HepG2 (cell line): ENCODE results near the gene SYNC. TPM values are rescaled to one million over a fixed set of nuclear protein-coding genes. Genes with fewer than 3 reads are reported as not detected.

ENCODE experiments used
- ARNTL ChIP-seq: sonication (generic); formaldehyde crosslinking; IDR thresholded peaks from 2 replicates; pipeline ENCODE4 v1.4.0; 2020; ENCODE audit warnings: mild to moderate bottlenecking, missing genetic modification reagents
- KLF12 ChIP-seq: sonication (generic); formaldehyde crosslinking; IDR thresholded peaks from 2 replicates; pipeline ENCODE4 v1.4.0; 2020; ENCODE audit warnings: missing genetic modification reagents, borderline replicate concordance
- KLF16 ChIP-seq, 2 experiments: sonication (generic) in 1 of 2; formaldehyde crosslinking in 1 of 2; IDR thresholded peaks; 2 replicates each; pipeline versions ENCODE4 v1.6.1 to v1.8.0; 2016 to 2023; ENCODE audit warnings: missing genetic modification reagents in 2 of 2, missing compliant biosample characterization in 1 of 2
- MED8 ChIP-seq: sonication (generic); formaldehyde crosslinking; IDR thresholded peaks from 2 replicates; pipeline ENCODE4 v1.8.1; 2023; ENCODE audit warnings: mild to moderate bottlenecking, missing genetic modification reagents; ENCODE audit not compliant: insufficient replicate concordance
- NPAS2 ChIP-seq: sonication (generic); formaldehyde crosslinking; IDR thresholded peaks from 2 replicates; pipeline ENCODE4 v1.8.0; 2022; ENCODE audit warnings: mild to moderate bottlenecking, missing genetic modification reagents, borderline replicate concordance
- PRPF4 ChIP-seq: fragments of 200-400 bp; formaldehyde crosslinking; IDR thresholded peaks from 2 replicates; pipeline ENCODE4 v1.6.1; 2016; ENCODE audit warnings: low read length, low read depth; ENCODE audit not compliant: poor library complexity, severe bottlenecking
- SP1 ChIP-seq, 2 experiments: fragments of 450-650 bp in 1 of 2; sonication (generic) in 1 of 2; formaldehyde crosslinking in 1 of 2; IDR thresholded peaks; 2 replicates each; pipeline versions ENCODE4 v1.4.0 to v1.6.1; 2016 to 2020; ENCODE audit warnings: missing genetic modification reagents in 1 of 2
- ZFP36 ChIP-seq: fragments of 150-350 bp; IDR thresholded peaks from 2 replicates; pipeline ENCODE4 v1.6.1; 2018; ENCODE audit warnings: borderline replicate concordance, low read length, low read depth; ENCODE audit not compliant: partially characterized antibody
- ZMYM2 ChIP-seq: sonication (generic); formaldehyde crosslinking; IDR thresholded peaks from 2 replicates; pipeline ENCODE4 v1.8.0; 2022; ENCODE audit warnings: mild to moderate bottlenecking, missing genetic modification reagents
- ZNF260 ChIP-seq: sonication (generic); formaldehyde crosslinking; IDR thresholded peaks from 2 replicates; pipeline ENCODE4 v1.4.0; 2020; ENCODE audit warnings: missing genetic modification reagents, low read depth, mild to moderate bottlenecking, borderline replicate concordance
- ZNF333 ChIP-seq: sonication (generic); formaldehyde crosslinking; IDR thresholded peaks from 2 replicates; pipeline ENCODE4 v1.4.0; 2020; ENCODE audit warnings: mild to moderate bottlenecking, missing genetic modification reagents, borderline replicate concordance
- ZNF354B ChIP-seq: sonication (generic); formaldehyde crosslinking; IDR thresholded peaks from 2 replicates; pipeline ENCODE4 v1.8.0; 2022; ENCODE audit warnings: mild to moderate bottlenecking, missing genetic modification reagents
- ZNF558 ChIP-seq: sonication (generic); formaldehyde crosslinking; IDR thresholded peaks from 2 replicates; pipeline ENCODE4 v1.9.0; 2022; ENCODE audit warnings: mild to moderate bottlenecking, missing genetic modification reagents, borderline replicate concordance
- ZNF761 ChIP-seq: sonication (generic); formaldehyde crosslinking; conservative IDR thresholded peaks from 2 replicates; pipeline ENCODE4 v1.4.0; 2020; ENCODE audit warnings: mild to moderate bottlenecking, missing genetic modification reagents
- ZNF772 ChIP-seq: sonication (generic); formaldehyde crosslinking; IDR thresholded peaks from 2 replicates; pipeline ENCODE4 v1.5.0; 2020; ENCODE audit warnings: mild to moderate bottlenecking, missing genetic modification reagents
- ZNF816 ChIP-seq: sonication (generic); formaldehyde crosslinking; IDR thresholded peaks from 2 replicates; pipeline ENCODE4 v1.8.0; 2022; ENCODE audit warnings: missing genetic modification reagents, mild to moderate bottlenecking, borderline replicate concordance
- polyA plus RNA-seq, 8 experiments: library from polyadenylated mRNA; depleted of rRNA in 3 of 8; stranded (reverse) in 7 of 8; unstranded in 1 of 8; fragments of >200 nt; fragmentation: Illumina TruSeq in 4 of 8; extraction: Trizol in 4 of 8; gene quantifications; 2 replicates each; pipeline versions ENCODE4 v1.2.1 to v1.2.3, GENCODE V29; 2011 to 2016; ENCODE audit warnings: low read depth in 4 of 8, missing spikeins in 1 of 8, mixed read lengths in 1 of 8; ENCODE audit not compliant: insufficient read depth in 1 of 8
- total RNA-seq, 5 experiments: library from RNA; depleted of rRNA; stranded (reverse); fragments of >200 nt; fragmentation: Illumina TruSeq; extraction: Trizol; gene quantifications; 2 replicates each; pipeline ENCODE4 v1.2.3, GENCODE V29; 2016; ENCODE audit warnings: low read depth in 1 of 5
- TF ChIP-seq, protein P1 (sequence below), 2 experiments: IDR thresholded peaks; 2 replicates each; pipeline ENCODE4 v1.6.1; 2011 to 2012; ENCODE audit warnings: low read length in 2 of 2, borderline replicate concordance in 1 of 2, low read depth in 1 of 2, mild to moderate bottlenecking in 1 of 2, moderate library complexity in 1 of 2
- TF ChIP-seq, protein P2 (sequence below): sonication (generic); formaldehyde crosslinking; conservative IDR thresholded peaks from 2 replicates; pipeline ENCODE4 v1.4.0; 2020; ENCODE audit warnings: mild to moderate bottlenecking, missing genetic modification reagents, moderate library complexity

The SYNC gene
- total and polyA plus RNA-seq, 2 of the 13 experiments (the other 11 are each of a cell fraction or from before 2014, with no cell fraction given): 2.4 to 5.4 TPM

DNA sequence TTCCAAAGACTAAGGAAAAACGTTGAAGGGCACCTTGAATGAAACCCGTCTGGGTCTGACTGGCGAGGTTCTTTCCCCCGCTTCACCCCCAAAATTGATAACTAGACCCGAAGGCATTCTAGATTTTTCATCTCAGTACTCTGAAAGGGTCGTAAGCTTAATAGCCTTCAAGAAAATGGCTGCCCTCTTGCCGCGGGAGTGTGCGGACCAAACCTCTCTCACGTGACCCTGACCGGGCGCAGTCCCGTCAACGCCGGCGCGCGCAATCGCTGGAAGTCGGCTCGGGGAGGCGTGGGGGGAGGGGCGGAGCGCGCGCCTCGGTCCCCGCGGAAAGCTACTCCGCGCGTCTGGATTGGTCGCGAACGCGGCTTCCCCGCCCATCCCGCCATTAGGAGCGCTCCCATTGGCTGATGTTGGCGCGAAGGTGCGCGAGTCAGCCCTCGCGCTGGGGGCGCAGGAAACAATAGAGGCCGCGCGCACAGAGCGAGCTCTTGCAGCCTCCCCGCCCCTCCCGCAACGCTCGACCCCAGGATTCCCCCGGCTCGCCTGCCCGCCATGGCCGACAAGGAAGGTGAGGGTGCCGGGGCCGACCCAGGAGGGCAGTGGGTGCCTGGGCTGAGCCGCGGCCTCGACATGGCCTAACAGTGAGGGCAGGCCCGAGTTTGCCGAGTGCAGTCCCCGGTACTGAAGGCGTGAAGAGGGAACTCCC is 51.7 kb downstream of the SYNC start, which contains the start of gene RBBP4 (continued):
- TF ChIP-seq ZNF761: peak; percentile 48; the same call in 1 of the 2 replicates
- peak in 1 of 2 experiments; percentile 68; a peak in 2 of 4 replicates for TF ChIP-seq KLF16 (CRISPR knock-in tag; IDR thresholded peaks at IDR 0.05)
- TF ChIP-seq, protein P1, sequence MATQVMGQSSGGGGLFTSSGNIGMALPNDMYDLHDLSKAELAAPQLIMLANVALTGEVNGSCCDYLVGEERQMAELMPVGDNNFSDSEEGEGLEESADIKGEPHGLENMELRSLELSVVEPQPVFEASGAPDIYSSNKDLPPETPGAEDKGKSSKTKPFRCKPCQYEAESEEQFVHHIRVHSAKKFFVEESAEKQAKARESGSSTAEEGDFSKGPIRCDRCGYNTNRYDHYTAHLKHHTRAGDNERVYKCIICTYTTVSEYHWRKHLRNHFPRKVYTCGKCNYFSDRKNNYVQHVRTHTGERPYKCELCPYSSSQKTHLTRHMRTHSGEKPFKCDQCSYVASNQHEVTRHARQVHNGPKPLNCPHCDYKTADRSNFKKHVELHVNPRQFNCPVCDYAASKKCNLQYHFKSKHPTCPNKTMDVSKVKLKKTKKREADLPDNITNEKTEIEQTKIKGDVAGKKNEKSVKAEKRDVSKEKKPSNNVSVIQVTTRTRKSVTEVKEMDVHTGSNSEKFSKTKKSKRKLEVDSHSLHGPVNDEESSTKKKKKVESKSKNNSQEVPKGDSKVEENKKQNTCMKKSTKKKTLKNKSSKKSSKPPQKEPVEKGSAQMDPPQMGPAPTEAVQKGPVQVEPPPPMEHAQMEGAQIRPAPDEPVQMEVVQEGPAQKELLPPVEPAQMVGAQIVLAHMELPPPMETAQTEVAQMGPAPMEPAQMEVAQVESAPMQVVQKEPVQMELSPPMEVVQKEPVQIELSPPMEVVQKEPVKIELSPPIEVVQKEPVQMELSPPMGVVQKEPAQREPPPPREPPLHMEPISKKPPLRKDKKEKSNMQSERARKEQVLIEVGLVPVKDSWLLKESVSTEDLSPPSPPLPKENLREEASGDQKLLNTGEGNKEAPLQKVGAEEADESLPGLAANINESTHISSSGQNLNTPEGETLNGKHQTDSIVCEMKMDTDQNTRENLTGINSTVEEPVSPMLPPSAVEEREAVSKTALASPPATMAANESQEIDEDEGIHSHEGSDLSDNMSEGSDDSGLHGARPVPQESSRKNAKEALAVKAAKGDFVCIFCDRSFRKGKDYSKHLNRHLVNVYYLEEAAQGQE (IDR thresholded peaks at IDR 0.05; ENCODE audit: borderline replicate concordance in 1 of 2, low read depth in 1 of 2, low read length in 2 of 2): no peak
- peak; percentile 86; the same call in 1 of the 2 replicates for TF ChIP-seq ZNF354B (CRISPR knock-in tag)
- TF ChIP-seq ZNF558 (CRISPR knock-in tag): no peak; the same call in none of the 2 replicates
- no peak; the same call in none of the 2 replicates for TF ChIP-seq ZNF772 (CRISPR knock-in tag)
- 0 out of 2 replicates have a peak, but pooled peaks have one; percentile 63 for TF ChIP-seq NPAS2 (CRISPR knock-in tag)
- TF ChIP-seq, protein P2, sequence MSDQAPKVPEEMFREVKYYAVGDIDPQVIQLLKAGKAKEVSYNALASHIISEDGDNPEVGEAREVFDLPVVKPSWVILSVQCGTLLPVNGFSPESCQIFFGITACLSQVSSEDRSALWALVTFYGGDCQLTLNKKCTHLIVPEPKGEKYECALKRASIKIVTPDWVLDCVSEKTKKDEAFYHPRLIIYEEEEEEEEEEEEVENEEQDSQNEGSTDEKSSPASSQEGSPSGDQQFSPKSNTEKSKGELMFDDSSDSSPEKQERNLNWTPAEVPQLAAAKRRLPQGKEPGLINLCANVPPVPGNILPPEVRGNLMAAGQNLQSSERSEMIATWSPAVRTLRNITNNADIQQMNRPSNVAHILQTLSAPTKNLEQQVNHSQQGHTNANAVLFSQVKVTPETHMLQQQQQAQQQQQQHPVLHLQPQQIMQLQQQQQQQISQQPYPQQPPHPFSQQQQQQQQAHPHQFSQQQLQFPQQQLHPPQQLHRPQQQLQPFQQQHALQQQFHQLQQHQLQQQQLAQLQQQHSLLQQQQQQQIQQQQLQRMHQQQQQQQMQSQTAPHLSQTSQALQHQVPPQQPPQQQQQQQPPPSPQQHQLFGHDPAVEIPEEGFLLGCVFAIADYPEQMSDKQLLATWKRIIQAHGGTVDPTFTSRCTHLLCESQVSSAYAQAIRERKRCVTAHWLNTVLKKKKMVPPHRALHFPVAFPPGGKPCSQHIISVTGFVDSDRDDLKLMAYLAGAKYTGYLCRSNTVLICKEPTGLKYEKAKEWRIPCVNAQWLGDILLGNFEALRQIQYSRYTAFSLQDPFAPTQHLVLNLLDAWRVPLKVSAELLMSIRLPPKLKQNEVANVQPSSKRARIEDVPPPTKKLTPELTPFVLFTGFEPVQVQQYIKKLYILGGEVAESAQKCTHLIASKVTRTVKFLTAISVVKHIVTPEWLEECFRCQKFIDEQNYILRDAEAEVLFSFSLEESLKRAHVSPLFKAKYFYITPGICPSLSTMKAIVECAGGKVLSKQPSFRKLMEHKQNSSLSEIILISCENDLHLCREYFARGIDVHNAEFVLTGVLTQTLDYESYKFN (CRISPR knock-in tag): peak; percentile 20; the same call in 1 of the 2 replicates
- no peak for TF ChIP-seq ZNF260 (CRISPR knock-in tag)
- no peak for TF ChIP-seq MED8
- 0 out of 2 replicates have a peak, but pooled peaks have one; percentile 73 for TF ChIP-seq KLF12
- peak; percentile 42; the same call in 1 of the 2 replicates for TF ChIP-seq ZNF333 (CRISPR knock-in tag)
- TF ChIP-seq ZMYM2: no peak; the same call in 1 of the 2 replicates
- no peak for TF ChIP-seq SP1 (IDR thresholded peaks at IDR 0.05)
- TF ChIP-seq SP1 (CRISPR knock-in tag; IDR thresholded peaks at IDR 0.05): peak; percentile 76
- no peak for TF ChIP-seq ZFP36
- TF ChIP-seq PRPF4: no peak
- no peak; the same call in 1 of the 2 replicates for TF ChIP-seq ARNTL (CRISPR knock-in tag)
- TF ChIP-seq ZNF816 (CRISPR knock-in tag): peak; percentile 95; the same call in 1 of the 2 replicates
